Measurements from ENCODE around the gene GALE.
A peak's percentile ranks its signal among the peaks of the same experiment; 100 is the strongest.

- TF ChIP-seq, protein P1, sequence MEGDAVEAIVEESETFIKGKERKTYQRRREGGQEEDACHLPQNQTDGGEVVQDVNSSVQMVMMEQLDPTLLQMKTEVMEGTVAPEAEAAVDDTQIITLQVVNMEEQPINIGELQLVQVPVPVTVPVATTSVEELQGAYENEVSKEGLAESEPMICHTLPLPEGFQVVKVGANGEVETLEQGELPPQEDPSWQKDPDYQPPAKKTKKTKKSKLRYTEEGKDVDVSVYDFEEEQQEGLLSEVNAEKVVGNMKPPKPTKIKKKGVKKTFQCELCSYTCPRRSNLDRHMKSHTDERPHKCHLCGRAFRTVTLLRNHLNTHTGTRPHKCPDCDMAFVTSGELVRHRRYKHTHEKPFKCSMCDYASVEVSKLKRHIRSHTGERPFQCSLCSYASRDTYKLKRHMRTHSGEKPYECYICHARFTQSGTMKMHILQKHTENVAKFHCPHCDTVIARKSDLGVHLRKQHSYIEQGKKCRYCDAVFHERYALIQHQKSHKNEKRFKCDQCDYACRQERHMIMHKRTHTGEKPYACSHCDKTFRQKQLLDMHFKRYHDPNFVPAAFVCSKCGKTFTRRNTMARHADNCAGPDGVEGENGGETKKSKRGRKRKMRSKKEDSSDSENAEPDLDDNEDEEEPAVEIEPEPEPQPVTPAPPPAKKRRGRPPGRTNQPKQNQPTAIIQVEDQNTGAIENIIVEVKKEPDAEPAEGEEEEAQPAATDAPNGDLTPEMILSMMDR (IDR thresholded peaks at IDR 0.05), result no peak
- peak; percentile 90 for TF ChIP-seq POLR2A (IDR thresholded peaks at IDR 0.05)
Observed at GRCh38 chr1:23825076-23825761, 24.7 kb upstream of the GALE start, which contains the start of gene HMGCL.
